Measurements from ENCODE around the gene POLR3A. TPM values are rescaled to one million over a fixed set of nuclear protein-coding genes. Genes with fewer than 3 reads are reported as not detected.

The POLR3A gene
- total RNA-seq, 1 experiment from 2014 or later: 97.2 TPM

GRCh38 chr10:78041170-78042057, 12.1 kb upstream of the POLR3A start:
- ChIA-PET CTCF (interaction anchor here (0.6 kb wide), 1 partner anchor 8 kb away, joined by 4 read pairs; no protein-coding TSS in a partner anchor), POLR2A (ENCODE audit: unreplicated experiment) (no interaction called here)
- ATAC-seq: no peak
- no TSS peak for BruUV-seq (replicated peaks)
- no peak for DNase-seq
- Histone ChIP-seq H3K4me1 (ENCODE audit: insufficient read depth, low read length) (peaks cover 19% of the 10 kb centered on the region), H4K20me1 (ENCODE audit: low read length) (peaks cover 79% of the 10 kb centered on the region), H3K4me2 (ENCODE audit: low read length) (no peak overlapping the region), H3K9me3 (ENCODE audit: low read length) (no peaks in the 10 kb centered on the region), H2AFZ (ENCODE audit: low read length) (no peak overlapping the region), H3F3A (ENCODE audit: low read length, unreplicated experiment) (peaks cover 79% of the 10 kb centered on the region), H3K27ac (ENCODE audit: low read length) (no peak overlapping the region), H3K9me2 (replicated peaks; ENCODE audit: low read length) (no peaks in the 10 kb centered on the region), H3K27me3 (ENCODE audit: low read length) (no peaks in the 10 kb centered on the region), H3K79me2 (ENCODE audit: low read length) (peaks cover 56% of the 10 kb centered on the region), H3K4me3 (ENCODE audit: low read length) (no peak overlapping the region), H3K36me3 (ENCODE audit: low read depth, low read length) (peaks cover 64% of the 10 kb centered on the region), H3K9ac (ENCODE audit: low read length) (no peak overlapping the region)
- TF ChIP-seq CTCF (conservative IDR thresholded peaks at IDR 0.05; ENCODE audit: low read depth, low read length): no peak
- TF ChIP-seq EZH2phosphoT487 (IDR thresholded peaks at IDR 0.05; ENCODE audit: borderline replicate concordance, low read length): no peak
- no peak for TF ChIP-seq EZH2 (IDR thresholded peaks at IDR 0.05; ENCODE audit: low read length, unreplicated experiment)
- intact Hi-C loops (cut with micrococcal nuclease): loop anchor here (10.0 kb wide), 2 partner anchors 763 to 1403 kb away; partner anchors contain the start of gene ZCCHC24

DNA sequence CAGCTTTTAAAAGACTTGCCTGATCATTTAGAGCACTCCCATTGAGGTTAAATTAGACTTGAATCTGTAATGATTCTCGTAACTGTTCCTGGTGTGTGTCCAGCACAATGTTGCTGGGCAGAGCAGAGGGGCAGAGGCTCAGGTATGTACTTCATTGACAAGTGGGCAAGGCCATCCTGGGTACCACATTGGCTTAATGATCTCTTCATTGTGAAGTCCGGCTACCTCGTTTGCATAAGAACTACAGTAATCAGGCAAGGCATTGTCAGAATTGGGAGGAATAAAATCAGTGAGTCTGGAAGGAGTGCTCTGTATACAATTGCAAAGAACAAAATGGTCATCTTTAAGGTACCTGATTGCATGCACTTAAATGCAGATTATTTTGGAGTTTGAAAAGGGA, 10.4 kb upstream of the POLR3A start:
- peaks cover 72% of the 10 kb centered on the region for H3K79me2 ChIP-seq (ENCODE audit: low read length)
- ATAC-seq: no peak

More for the DNA sequence above, 10.4 kb upstream of the POLR3A start:
- CTCF ChIA-PET: interaction anchor here (0.6 kb wide), 1 partner anchor 122 kb away, joined by 4 read pairs; no protein-coding TSS in a partner anchor
- H3K4me2 ChIP-seq (ENCODE audit: low read length): no peak overlapping the region
- H2AFZ ChIP-seq (ENCODE audit: low read length): no peak overlapping the region
- intact Hi-C loops (cut with micrococcal nuclease): loop anchor here (10.0 kb wide), 2 partner anchors 765 to 1405 kb away; partner anchors contain the start of gene ZCCHC24
- H3K4me3 ChIP-seq (ENCODE audit: low read length): no peak overlapping the region
- no peak for DNase-seq
- H3F3A ChIP-seq (ENCODE audit: low read length, unreplicated experiment): peaks cover 91% of the 10 kb centered on the region
- no TSS peak for BruUV-seq (replicated peaks)
- no peak overlapping the region for H3K9ac ChIP-seq (ENCODE audit: low read length)
- no peak for TF ChIP-seq CTCF (conservative IDR thresholded peaks at IDR 0.05; ENCODE audit: low read depth, low read length)
- no peak for TF ChIP-seq EZH2 (IDR thresholded peaks at IDR 0.05; ENCODE audit: low read length, unreplicated experiment)
- no peak for TF ChIP-seq EZH2phosphoT487 (IDR thresholded peaks at IDR 0.05; ENCODE audit: borderline replicate concordance, low read length)
- no peak overlapping the region for H3K27ac ChIP-seq (ENCODE audit: low read length)
- no peaks in the 10 kb centered on the region for H3K27me3 ChIP-seq (ENCODE audit: low read length)
- peaks cover 96% of the 10 kb centered on the region for H4K20me1 ChIP-seq (ENCODE audit: low read length)
- POLR2A ChIA-PET (ENCODE audit: unreplicated experiment): no interaction called here
- no peaks in the 10 kb centered on the region for H3K9me3 ChIP-seq (ENCODE audit: low read length)
- H3K36me3 ChIP-seq (ENCODE audit: low read depth, low read length): peaks cover 81% of the 10 kb centered on the region
- H3K4me1 ChIP-seq (ENCODE audit: insufficient read depth, low read length): peaks cover 36% of the 10 kb centered on the region
- no peaks in the 10 kb centered on the region for H3K9me2 ChIP-seq (replicated peaks; ENCODE audit: low read length)

Data from PC-3 (cell line).